DMS114 treated with DMSO at 0.1 percent for 48 hours (cell line): ENCODE data around the gene CEMIP.

Experiments
- DNase-seq: peaks from one replicate; lab custom pipeline; 2025; ENCODE audit not compliant: unreplicated experiment; lab: John Stamatoyannopoulos, UW

Gene CEMIP

DNA sequence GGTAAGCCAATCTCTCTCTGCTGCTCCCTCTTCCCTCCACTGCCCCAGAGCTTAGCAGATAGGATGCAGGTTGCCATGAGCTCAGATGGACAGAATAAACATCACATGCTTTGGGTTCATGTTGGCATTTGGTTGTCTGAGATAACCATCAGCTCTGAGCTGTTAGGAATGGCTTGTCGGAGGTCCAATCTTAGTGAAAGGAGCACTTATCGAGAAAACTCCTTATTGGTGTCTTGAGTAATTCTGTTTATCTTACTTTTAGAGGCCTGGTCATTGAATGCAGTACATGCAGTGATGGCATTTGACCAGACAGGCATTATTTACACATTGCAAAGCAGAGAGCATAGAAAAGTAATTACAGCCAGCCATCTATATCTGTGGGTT is 99.7 kb downstream of the CEMIP start:
- DNase-seq = no peak

DNA sequence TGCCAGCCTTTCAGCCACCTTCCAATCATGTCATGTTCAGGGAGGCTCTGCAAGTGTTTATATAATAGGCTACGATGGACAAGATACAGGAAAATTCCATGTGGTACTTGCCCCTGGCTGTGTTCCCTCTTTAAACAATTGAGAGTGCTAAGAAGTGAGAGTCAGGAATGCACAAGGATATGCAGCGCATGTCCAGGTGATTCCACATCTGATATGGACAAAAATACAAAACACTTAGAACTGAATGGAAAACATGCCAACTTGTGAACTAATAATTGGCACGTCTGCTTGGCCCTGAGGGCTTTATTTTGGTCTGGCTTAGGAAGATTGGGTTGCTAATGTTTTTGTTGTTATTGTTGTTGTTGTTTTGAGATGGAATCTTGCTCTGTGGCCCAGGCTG is 100.9 kb downstream of the CEMIP start:
- no peak for DNase-seq

DNA sequence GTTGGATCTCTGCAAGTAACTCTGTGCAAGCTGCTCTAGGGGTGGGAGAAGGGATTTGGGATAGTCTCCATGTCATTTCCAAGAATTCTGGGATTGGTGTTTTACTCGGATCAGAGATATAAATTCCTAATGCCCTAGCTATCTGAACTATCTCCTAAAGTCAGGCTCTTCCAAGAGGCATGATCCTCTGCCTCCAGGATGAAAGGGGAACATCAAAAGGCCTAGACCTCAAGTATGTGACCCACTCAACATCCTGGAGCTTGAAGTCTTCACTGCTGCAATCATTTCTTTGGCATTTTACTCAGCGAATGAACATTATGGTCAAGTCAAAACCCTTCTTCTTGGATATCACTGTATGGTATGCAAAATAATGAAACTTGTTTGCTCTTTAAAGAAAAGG is 104.5 kb downstream of the CEMIP start:
- no peak for DNase-seq

DNA sequence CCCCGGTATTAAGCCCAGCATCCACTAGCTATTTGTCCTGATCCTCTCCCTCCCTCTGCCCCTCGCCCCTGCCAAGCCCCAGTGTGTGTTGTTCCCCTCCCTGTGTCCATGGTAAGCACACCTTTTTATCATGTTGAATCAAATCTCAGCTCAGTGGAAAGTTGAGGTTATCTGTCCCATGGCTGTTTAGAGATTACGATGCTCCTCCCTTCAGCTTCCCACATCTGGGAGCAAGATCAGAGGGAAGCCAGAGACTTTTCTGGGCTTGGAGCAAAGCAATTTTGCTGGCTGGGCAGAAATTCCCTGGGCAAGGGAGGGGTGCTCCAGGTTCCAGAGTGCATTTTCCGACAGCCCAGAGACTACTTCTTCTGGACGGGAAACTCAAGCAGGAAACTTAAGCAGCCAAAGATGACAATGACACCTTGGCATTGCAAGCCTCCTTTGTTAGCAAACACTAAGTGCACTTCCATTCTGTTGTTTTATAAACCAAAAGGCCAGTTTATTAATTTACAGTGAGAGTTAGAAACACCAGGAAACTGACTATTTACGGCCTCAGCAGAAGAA is 105.9 kb downstream of the CEMIP start:
- no peak for DNase-seq

DNA sequence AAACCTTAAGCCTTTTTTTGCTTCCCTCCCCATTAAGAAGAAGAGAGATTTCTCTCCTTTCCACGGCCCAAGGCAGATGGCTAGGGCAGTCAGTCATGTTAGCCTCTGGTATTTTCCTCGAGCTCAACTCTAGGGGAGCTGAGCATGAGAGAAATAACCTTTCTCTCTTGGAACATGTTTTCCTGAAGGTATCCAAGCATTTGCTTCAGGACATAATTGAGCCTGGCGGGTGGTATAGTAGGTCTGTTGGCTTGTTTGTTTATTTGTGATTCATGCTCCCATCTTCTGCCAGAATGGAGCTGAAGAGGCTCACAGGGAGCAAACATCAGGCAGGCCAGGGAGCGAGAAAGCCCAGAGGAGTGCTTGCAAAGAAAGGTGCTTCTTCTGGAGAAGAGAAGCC is 108.0 kb downstream of the CEMIP start:
- DNase-seq = no peak

DNA sequence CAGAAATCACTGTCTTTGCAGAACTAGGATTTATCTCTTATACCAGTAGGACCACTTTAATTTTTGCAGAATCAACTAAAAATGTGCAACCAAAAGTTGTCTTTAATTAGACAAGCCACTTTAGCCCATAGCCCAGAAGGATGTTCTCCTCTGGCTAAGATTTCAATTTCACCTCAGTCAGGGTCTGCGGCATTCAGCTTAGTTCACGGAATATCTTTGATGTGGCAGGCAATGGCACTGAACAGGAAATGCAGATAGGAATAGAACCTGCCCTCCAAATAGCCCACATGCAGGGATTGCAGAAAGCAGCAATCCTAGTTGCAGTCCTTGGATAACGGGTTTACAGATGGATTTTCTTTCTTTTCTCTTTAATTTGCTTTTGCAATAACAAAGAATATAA is 109.7 kb downstream of the CEMIP start:
- no peak for DNase-seq

DNA sequence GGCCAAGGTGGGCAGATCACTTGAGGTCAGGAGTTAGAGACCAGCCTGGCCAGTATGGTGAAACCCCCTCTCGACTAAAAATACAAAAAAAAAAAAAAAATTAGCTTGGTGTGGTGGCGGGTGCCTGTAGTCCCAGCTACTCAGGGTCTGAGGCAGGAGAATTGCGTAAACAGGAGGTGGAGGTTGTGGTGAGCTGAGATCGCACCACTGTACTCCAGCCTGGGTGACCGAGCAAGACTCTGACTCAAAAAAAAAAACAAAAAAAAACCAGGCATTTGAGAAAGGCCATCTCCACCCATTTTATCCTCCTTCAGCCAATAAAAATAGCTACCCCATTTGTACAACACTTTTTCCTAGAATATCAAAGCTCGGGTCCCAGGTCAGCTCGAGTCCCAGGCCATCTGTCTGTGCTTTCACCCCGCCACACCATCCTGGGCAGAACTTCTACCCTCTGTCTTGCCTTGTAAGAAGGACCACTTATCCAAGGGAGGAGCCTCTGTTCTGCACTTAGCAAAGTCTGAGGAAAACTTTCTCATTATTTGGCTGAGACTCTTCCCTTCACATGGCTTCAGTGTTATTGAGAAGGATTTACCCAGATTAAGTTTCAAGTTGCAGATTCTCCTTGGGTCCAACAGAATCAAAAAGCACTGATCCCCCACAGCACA is 111.3 kb downstream of the CEMIP start:
- no peak for DNase-seq

DNA sequence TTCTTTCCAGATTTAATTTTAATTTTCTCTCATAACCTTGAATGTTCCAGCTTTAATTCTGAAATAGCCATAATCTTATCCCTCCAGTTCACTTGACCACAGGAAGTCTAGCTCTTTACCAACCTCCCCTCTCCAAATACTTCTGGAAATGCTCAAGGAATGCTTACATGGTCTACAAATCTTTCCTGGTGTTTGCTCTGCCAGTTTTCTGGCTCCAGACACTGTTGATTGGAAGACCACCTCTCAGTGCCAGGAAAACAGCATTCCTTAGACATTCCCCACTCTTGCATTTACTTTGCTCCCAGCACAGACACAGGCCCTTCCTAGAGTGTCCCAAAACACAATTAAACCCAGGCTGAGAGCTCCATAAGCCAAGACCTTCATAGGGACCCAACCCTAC is 111.8 kb downstream of the CEMIP start:
- no peak for DNase-seq

DNA sequence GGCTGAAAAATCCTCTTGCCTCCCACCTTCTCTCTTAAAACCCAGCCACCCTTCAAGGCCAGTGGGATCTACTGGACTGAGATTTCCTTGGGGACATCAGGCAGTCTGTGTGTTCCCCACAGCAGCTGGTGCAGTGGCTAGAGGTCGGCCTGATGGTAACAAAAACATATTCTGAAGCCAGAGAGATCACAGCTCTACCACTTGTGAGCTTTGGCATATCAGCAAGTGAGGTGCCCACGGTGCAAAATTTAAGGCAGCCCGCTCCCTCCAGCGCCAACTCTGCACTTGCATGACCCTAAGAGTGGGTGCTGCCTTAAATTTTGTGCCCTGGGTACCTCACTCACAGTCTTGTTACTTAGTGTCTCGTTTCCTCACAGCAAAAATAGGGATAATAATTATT is 113.2 kb downstream of the CEMIP start:
- DNase-seq = no peak

DNA sequence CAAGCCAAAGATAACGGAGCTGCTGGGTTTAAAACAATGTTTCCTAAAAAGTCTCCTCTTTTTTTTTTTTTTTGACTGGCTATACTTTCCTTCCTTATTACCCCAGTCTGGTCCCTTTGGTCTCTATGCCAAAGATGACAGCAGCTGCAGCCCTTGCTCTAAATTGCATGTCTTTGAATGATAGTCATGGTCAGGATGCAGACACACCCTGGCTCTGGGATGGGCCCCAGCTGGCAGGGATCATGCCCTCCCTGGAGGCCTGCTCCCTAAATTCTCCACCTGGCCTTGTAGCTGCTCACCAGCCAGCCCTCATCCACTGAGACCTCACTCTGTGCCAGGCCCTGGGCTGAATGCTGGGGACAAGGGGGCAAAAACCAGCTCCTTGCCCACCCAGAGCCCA is 114.6 kb downstream of the CEMIP start:
- DNase-seq = no peak

DNA sequence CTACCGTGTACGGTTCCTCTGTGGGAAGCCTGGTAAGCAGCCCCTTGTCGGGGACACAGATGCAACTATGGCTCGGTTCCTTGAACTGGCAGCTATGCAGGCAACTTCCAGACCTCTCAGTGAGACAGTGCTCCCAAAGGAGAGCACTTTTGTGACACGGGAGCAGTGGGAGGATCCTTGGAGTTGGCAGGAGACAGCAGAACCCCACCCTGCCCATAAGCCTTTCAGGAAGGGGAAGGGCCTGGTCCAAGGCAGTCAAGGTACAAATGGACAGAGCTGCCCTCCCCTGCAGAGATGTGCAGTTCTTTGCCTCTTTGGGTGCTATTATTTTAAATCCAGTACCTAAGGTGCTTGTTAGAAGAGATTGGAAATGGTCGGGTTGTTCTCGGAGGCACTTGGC is 115.9 kb downstream of the CEMIP start:
- no peak for DNase-seq

DNA sequence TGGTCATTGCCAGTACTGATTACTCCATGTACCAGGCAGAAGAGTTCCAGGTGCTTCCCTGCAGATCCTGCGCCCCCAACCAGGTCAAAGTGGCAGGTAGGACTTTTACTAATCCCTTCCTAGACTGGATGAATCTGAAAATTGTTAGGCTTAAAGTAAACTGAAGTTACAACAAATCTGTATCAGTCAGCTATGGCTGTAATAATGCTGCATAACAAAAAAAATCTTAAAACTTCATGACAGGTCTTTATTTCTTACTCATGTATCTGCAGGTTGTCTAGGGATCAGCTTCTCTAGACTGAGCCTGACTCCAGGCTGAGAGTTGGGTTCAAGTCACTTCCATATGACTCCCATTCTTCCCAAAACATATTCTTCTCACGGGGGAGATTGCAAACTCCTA is 116.8 kb downstream of the CEMIP start:
- no peak for DNase-seq

DNA sequence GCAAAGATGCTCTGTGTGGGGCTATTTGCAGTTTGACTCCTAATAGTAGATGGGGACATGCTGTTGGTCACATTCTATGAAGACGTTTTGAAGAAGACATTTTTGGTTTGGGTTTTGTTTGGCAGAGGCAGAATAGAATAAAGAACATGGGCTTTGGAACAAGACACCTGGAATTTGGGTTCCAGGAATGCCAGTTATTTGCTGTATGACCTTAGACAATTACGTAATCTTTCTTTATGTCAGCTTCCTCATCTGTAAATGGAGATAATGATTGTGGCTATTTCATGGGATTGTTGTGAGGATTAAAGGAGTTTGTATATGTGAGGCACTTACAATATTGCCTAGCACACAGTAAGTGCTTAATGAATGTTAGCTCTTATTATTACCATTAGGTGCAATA is 118.9 kb downstream of the CEMIP start:
- DNase-seq = no peak

DNA sequence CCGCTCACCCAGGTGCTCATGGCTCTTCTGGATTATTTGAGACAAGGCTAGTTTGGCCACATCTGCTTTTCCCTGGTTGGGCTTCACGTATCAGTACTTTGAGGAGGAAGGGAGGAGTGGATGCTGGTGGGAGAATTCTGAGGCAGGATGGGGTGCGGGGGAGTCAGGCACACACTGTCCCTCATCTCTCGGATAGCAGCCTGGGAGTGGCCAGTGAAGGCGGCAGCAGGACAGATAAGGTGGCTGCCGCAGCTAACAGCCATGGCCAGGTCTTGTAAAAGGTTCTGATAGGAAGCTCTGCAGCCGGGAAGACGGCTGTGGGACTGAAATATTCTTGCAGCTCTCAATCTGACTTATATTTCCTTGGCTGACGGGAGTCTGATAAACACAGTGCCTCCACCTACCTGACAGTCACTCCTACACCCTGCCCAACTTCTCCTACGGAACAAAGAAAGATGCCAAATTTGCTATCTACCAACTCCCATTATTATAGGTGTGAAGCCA is 123.2 kb downstream of the CEMIP start:
- no peak for DNase-seq

DNA sequence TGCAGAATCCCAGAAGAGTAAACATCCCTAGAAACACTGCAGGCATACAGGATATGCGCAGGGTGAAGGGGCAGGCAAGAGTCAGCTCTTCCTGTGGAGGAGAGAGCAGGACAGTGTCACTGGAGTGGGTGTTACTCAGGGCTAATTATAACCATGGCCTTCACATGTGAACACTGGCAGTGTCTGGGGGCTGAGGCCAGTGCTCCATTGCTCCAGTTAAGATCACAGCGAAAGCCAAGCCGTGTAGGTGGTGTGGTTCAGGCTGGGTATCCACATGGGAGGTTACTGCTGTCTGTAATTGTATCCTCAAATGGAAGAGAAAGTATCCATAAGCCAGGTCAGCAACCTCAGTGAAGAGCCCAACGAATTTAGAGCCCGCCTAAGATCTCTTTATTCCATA is 125.8 kb downstream of the CEMIP start:
- DNase-seq = no peak

DNA sequence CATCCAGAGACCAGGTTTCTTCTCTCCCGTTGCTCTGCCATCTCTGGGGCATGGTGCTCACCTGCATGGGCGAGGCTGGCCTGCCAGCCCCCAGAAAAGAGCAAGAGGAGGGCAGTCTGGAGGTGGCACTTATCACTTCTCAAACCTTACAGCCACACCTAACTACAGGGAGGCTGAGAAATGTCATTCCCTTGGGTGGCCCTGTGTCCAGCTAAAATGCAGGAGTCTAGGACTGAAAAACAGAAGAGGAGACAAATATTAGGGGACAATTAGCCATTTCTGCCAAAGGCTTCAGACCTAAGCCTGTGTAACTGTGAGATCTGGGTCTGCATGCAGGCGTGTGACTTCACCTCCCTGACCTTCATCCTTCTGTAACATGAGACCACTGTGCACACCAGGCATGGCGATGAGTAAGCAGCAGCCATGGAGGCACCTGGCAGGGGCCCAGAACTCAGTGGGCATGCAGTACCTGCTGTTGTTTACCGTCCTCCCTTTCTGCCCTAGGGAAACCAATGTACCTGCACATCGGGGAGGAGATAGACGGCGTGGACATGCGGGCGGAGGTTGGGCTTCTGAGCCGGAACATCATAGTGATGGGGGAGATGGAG is 127.1 kb downstream of the CEMIP start:
- DNase-seq = no peak

DNA sequence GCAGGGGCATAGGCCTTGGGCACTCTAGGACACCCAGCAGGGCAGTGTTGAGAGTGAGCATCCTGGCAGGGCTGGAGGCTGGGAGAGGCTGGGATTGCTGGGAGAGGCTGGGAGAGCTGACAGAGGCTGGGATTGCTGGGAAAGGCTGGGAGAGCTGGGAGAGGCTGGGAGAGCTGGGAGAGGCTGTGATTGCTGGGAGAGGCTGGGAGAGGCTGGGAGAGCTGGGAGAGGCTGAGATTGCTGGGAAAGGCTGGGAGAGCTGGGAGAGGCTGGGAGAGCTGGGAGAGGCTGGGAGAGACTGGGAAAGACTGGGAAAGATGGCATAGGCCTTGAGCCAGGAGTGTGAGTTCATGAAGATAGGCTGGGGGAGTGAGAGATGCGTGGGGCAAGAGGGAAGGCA is 132.7 kb downstream of the CEMIP start:
- DNase-seq = no peak

DNA sequence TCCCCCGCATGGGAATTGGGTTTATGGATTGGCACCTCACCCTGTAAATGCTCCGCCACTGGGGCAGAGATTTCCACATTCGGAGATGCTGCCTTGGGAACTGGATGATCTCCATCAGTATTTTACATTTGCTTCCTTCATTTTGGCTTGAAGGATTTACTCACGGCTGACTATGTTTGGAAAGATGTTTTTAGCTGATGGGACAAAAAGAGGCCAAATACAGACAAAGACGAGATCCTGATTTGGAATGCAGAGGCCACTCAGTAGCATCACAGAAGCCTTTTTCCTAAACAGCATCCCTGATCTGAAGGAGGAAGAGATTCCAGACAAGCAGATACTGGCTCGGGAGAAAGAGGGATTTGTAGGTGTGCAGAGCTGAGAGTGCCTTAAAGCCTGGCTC is 133.5 kb downstream of the CEMIP start:
- no peak for DNase-seq

DNA sequence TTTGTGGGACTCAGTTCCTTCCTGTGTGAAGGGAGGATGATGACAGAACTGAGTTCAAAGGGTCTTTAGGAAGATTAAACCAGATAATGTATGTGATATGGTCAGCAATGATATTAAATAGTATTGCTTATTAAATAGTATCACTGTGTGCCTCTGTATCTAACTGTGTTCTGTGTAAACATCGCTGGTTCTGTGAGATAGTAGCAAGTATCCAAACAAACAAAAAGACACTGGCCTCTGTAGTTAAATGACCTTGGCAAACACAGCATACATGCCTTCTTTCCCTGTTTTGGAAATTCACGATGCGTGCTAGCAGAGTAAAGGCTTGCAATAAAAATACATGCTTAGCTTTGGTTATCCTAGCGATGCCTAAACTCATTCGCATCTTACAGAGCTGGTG is 134.4 kb downstream of the CEMIP start:
- no peak for DNase-seq

DNA sequence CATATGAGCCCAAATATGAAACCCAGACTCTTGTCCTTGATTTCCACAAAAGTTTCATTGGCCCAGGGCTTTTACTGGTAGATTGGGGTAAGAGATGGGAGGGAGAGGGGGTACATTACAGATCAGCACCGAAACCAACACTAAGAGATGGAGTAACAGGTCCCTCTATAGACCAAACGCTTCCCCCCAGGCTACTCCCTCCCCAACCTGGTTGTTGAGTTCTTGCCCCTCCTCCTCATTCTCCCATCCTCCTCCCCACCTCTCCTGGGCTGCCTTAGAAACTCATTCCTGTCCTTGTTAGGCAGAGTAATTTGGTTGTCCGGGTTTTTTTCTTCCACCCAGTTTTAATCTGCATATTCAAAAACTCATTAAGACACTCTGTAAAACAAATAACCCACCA is 136.3 kb downstream of the CEMIP start:
- no peak for DNase-seq

DNA sequence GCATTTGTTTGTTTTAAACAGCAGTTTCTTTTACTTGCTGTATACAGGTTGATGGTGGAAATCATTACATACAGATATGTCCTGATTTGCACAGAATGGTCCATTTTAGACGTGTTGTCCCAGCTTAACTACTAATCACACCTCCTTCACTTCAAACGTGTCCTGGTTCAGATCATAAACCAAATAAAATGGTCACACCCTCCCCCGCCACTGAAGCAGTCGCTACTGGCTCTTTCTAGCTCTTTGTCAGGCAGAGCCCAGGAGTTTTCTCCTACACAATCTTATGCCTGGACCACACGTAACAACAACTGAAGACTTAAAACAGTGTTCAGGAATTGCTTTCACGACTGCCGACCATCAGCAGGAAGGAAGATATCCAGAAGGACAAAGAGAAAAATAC is 136.9 kb downstream of the CEMIP start:
- no peak for DNase-seq

DNA sequence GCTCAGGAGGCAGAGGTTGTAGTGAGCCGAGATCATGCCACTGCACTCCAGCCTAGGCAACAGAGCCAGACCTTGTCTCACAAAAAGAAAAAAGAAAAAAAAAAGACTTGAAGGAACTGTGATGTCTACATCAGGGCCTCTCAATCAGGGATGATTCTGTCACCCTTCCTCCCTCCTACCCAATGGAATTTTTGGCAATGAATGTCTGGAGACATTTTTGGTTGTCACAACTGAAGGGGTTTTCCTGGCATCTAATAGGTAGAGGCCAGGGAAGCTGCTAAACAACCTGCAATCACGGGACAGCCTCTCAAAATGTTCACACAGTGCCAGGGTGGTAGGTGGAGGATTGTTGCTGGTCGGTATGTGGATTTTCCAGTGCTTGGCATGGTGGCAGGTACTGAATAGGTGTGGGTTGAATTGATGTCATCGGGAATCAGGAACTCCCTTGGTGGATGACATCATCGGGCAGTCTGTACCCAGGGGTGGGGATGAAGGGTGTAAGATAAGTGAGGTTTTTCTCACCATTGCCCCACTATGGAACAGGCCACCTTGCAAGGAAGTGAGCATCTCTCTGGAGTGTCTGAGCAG is 139.1 kb downstream of the CEMIP start:
- DNase-seq = no peak
